Spinal cord (tissue), 10 donors: ENCODE data around the gene SPATA16. TPM values are rescaled to one million over a fixed set of nuclear protein-coding genes. Genes with fewer than 3 reads are reported as not detected.
"Not testable (repeated sequence)": the region's sequence is repeated elsewhere in the genome, so short reads cannot be mapped to it uniquely, and the experiment has no call there.

Experiments used
- DNase-seq, 6 donors: peaks; one replicate each; pipeline versions ENCODE4 v3.0.0 to v3.0.0-alpha.2; 2013 to 2015; ENCODE audit warnings: low spot score in 6 of 6, low read depth in 4 of 6
- H3K27ac ChIP-seq: one replicate; pipeline ENCODE4 v1.5.1; 2013; ENCODE audit warnings: low read depth, low read length, control low read depth
- H3K27me3 ChIP-seq: one replicate; pipeline ENCODE4 v1.6.1; 2013; ENCODE audit warnings: low read length; ENCODE audit not compliant: control insufficient read depth, insufficient read depth
- H3K36me3 ChIP-seq: one replicate; pipeline ENCODE4 v1.6.1; 2013; ENCODE audit warnings: low read length; ENCODE audit not compliant: control insufficient read depth, insufficient read depth
- H3K4me1 ChIP-seq: one replicate; pipeline ENCODE4 v1.6.1; 2013; ENCODE audit warnings: low read length; ENCODE audit not compliant: control insufficient read depth, insufficient read depth
- H3K4me3 ChIP-seq: one replicate; pipeline ENCODE4 v1.5.1; 2013; ENCODE audit warnings: low read depth, low read length, control low read depth
- H3K9me3 ChIP-seq: one replicate; pipeline ENCODE4 v1.6.1; 2013; ENCODE audit warnings: low read length; ENCODE audit not compliant: control insufficient read depth, insufficient read depth
- WGBS: methylation state at CpG from one replicate; pipeline ENCODE4 v1.1.5; 2013; ENCODE audit warnings: missing lambda C conversion rate; ENCODE audit not compliant: insufficient coverage; 5-methylcytosine and 5-hydroxymethylcytosine counted together
- polyA plus RNA-seq, 2 donors: library from polyadenylated mRNA; unstranded; fragments of 120-200 nt; gene quantifications; one replicate each; pipeline ENCODE4 v1.2.1, GENCODE V29; 2013; ENCODE audit not compliant: insufficient read length in 2 of 2
- total RNA-seq, 2 donors: library from RNA; depleted of rRNA in 1 of 2; stranded (reverse); fragments of 120-200 nt in 1 of 2; fragments of >200 nt in 1 of 2; gene quantifications; one replicate each; pipeline versions ENCODE4 v1.2.3 to v1.2.4, GENCODE V29; 2013 to 2014
- donor health status: healthy.

Gene SPATA16
- total and polyA plus RNA-seq, 4 donors = not detected

DNA sequence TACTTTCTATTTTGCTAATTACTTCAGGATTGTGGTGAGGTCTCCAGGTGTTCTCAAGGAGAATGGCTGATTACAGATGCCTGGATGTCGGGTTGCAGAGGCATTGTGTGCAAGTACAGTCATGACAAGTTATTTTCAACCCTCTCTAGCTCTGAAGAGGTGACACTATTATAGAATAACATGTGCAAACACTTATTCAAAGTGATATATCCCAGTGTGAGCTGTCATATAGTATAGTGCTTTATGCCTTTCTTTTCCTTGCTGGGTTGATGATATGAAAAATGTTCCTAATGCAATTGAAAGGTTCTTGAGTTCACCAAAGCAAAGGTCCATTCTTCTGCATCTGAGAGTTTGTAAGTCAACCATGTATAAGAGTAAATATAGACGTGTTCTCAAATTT lies 167.2 kb downstream of the SPATA16 start:
- Histone ChIP-seq H3K4me1 (no peaks in the 10 kb centered on the region), H3K9me3 (no peaks in the 10 kb centered on the region), H3K27me3 (no peaks in the 10 kb centered on the region), H3K4me3 (no peak overlapping the region), H3K27ac (no peak overlapping the region), H3K36me3 (no peaks in the 10 kb centered on the region)
- WGBS = no CpG with 5 or more reads among the region's 2 CpGs
- DNase-seq = no peak

DNA sequence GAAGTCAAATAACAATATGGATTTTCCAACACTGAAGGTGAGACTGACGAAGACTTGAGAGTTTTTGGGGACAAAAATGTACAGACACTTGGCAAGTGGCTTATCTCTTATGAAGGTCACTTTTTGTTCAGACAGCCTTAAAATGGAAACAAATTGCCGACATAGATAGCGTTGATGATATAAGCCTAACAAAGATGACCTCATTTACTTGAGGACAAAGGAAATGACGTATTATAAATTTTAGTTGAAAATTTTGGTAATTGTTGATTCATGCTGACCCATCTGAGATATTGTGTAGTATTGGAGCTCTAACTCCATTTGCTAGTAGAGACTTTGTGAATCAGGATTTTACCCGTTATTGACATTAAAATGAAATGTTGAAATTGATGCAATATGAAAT lies 168.3 kb downstream of the SPATA16 start:
- 96% methylated on average over 4 of the region's 5 CpGs for WGBS
- DNase-seq = no peak
- Histone ChIP-seq H3K9me3 (no peaks in the 10 kb centered on the region), H3K4me3 (no peak overlapping the region), H3K27me3 (no peaks in the 10 kb centered on the region), H3K4me1 (no peaks in the 10 kb centered on the region), H3K27ac (no peak overlapping the region), H3K36me3 (no peaks in the 10 kb centered on the region)

DNA sequence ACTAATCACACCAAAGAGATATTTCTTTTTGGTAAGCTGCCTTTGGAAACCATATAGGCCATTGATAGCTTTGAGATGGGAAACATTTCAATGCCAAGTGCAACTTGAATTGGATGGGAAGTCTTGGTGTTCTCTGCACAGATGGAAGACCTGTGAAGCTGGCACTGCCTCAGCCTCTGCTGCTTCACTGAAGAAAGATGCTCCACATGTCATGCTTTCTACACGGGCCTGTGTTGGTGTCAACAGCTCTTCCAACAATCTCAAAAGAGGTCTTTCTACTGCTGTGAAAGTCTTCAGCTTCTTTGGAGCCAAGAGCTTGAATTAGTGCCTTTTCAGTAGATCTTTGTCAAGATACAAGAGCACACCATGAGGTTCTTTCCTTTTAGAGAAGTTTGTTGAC lies 169.0 kb downstream of the SPATA16 start:
- Histone ChIP-seq H3K27me3 (no peaks in the 10 kb centered on the region), H3K9me3 (no peaks in the 10 kb centered on the region), H3K36me3 (no peaks in the 10 kb centered on the region), H3K27ac (no peak overlapping the region), H3K4me1 (no peaks in the 10 kb centered on the region), H3K4me3 (no peak overlapping the region)
- peak in 1 of 6 donors; percentile 70 for DNase-seq
- WGBS = 83% methylated on average over 1 of the region's 1 CpG

DNA sequence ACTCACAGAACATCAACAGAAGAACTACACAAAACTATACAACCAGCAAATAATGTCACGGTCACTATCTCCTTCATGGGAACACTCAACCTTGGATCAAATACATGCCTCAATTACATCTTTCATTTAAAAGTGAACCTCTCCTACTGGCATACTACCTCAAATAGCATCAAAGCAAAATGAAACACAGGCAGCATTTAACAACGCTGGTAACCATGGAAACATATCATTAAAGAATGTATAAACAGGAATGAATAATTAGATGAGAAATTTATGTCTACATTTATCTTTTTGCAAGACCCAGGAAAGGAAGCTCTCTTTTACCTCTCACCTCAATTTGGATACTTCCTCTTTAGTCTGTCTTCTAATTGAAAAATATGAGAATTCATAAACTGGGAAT lies 172.4 kb downstream of the SPATA16 start:
- Histone ChIP-seq H3K27me3 (no peaks in the 10 kb centered on the region), H3K27ac (no peak overlapping the region), H3K4me1 (no peaks in the 10 kb centered on the region), H3K36me3 (no peaks in the 10 kb centered on the region), H3K4me3 (no peak overlapping the region), H3K9me3 (no peaks in the 10 kb centered on the region)
- DNase-seq = peak in 2 of 6 donors; percentile 16 to 72
- WGBS = 70% methylated on average over 1 of the region's 2 CpGs

DNA sequence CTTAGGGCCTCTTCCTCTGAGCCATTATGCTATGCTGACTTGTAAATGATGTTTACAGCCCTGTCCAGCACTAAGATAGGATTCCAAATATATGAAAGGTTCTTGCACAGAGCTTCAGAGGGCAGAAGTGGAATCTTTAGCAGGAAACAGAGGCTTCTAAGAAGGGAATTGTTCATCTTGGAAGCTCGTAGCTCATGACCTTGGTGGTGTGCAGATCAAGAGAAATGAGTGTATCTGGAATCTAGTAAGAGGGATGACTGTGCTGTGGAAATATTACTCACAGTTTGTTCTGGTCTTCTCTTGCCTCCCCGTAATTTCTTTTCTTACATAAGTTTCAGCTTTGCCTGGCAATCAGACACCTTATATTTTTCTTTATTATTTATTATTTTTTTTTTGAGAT lies 175.8 kb downstream of the SPATA16 start:
- WGBS = 100% methylated on average over 1 of the region's 2 CpGs
- H3K27ac ChIP-seq = no peak overlapping the region
- H3K27me3 ChIP-seq = no peaks in the 10 kb centered on the region
- H3K36me3 ChIP-seq = no peaks in the 10 kb centered on the region
- no peak for DNase-seq
- H3K4me1 ChIP-seq = no peaks in the 10 kb centered on the region
- H3K4me3 ChIP-seq = no peak overlapping the region
- H3K9me3 ChIP-seq = no peaks in the 10 kb centered on the region

DNA sequence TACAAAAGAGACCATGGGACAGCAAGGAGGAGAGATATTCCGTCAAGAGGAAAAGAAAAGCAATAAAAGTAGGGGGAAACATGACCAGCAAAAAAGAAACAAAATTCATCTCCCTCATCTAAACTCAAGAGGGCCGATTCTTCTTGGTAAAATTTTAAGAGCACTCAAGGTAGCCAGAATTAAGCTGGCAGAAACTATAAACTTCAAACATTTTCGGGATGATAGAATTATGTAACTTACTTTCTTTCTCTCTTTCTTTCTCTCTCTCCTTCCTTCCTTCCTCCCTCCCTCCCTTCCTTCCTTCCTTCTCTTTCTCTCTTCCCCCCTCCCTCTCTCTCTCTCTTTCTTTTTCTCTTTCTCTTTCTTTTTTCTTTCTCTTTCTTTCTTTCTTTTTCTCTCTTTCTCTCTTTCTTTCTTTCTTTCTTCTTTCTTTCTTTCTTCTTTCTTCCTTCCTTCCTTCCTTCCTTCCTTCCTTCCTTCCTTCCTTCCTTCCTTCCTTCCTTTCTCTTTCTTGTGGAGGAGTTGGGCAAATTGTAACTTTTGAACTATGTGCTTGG lies 180.3 kb downstream of the SPATA16 start:
- H3K36me3 ChIP-seq, H3K27ac ChIP-seq, DNase-seq, H3K27me3 ChIP-seq, H3K9me3 ChIP-seq, H3K4me3 ChIP-seq, H3K4me1 ChIP-seq: not testable (repeated sequence)
- 92% methylated on average over 2 of the region's 3 CpGs for WGBS

DNA sequence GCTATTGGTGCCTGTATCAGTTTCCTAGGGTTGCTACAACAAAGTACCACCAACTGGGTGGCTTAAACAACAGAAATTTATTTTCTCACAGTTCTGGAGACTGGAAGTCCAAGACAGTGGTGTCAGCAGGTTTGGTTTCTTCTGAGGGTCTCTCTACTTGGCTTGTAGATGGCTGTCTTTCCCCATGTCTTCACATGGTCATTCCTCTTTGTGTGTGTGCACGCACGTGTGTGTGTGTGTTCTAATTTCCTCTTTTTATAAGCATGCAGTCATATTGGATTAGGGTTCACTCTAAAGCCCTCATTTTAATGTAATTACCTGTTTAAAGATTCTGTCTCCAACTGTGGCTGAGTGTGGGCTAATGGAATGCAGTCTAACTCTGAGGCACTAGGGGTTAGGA lies 182.5 kb downstream of the SPATA16 start:
- Histone ChIP-seq H3K36me3 (no peaks in the 10 kb centered on the region), H3K9me3 (no peaks in the 10 kb centered on the region), H3K27ac (no peak overlapping the region), H3K27me3 (no peaks in the 10 kb centered on the region), H3K4me1 (no peaks in the 10 kb centered on the region), H3K4me3 (no peak overlapping the region)
- DNase-seq = no peak
- WGBS = no CpG with 5 or more reads among the region's 2 CpGs

DNA sequence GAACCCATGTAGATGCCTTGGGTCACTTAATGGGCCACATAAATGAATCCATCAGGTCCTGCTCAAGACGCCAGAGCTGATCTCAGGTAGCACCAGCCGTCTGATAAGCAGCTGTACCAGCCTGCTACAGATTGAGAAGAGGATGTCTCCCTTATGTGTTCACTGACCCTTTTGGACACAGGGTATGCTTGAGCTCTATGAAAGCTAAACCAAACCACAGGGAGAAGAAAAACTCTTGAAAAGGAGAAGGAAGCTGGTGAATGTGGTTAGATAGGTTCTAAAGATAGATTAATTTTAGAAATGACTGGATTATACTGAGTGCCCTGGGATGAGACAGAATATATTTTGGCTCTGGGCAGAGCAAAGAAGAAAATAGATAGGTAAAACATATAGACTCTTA lies 187.5 kb downstream of the SPATA16 start:
- Histone ChIP-seq H3K4me3 (no peak overlapping the region), H3K9me3 (no peaks in the 10 kb centered on the region), H3K4me1 (no peaks in the 10 kb centered on the region), H3K27me3 (no peaks in the 10 kb centered on the region), H3K36me3 (no peaks in the 10 kb centered on the region), H3K27ac (no peak overlapping the region)
- no peak for DNase-seq
- 93% methylated on average over 2 of the region's 2 CpGs for WGBS

DNA sequence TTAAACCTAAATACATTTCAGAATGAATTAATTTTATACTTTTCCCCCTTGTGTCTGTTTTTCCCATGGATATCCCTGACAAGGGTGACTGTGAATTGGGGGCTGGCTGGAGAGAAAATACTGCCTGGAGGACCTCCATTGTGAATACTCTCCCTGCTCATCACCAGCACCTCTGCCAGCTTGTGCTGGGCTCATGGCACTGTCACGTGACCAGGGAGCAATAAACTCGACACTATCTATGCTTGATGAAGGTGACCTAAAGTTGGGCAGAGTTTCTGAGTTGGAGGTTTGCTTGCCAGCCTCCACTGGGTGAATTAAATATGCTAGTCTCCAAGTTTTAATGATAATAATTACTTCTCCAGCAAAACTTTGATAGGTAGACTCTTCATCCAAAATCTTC lies 189.5 kb downstream of the SPATA16 start:
- Histone ChIP-seq H3K27me3 (no peaks in the 10 kb centered on the region), H3K4me1 (no peaks in the 10 kb centered on the region), H3K9me3 (no peaks in the 10 kb centered on the region), H3K4me3 (no peak overlapping the region), H3K36me3 (no peaks in the 10 kb centered on the region), H3K27ac (no peak overlapping the region)
- DNase-seq = no peak
- WGBS = no CpG with 5 or more reads among the region's 2 CpGs

DNA sequence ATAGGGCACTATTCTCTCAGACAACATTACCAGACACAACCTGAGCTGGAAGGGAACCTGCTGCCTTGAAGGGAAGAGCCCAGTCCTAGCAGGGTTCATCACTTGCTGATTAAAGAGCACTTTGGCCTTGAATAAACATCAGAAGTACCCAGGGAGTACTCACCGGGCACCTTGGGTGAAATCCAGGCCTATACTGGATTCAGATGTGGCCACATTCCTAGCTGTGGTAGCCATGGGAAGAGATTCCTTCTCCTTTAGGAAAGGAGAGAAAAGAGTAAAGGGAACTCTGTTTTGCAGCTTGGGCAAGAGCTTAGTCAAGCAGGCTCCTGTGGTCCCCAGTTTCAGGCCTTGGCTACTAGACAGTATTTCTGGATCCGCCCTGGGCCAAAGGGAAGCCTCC lies 195.0 kb downstream of the SPATA16 start:
- Histone ChIP-seq H3K36me3 (no peaks in the 10 kb centered on the region), H3K4me3 (no peak overlapping the region), H3K27ac (no peak overlapping the region), H3K4me1 (no peaks in the 10 kb centered on the region), H3K27me3 (no peaks in the 10 kb centered on the region), H3K9me3 (no peaks in the 10 kb centered on the region)
- DNase-seq = no peak
- 95% methylated on average over 2 of the region's 2 CpGs for WGBS
